Bronchus fibroblast of lung (primary cell): ENCODE data around the gene ACTN1. TPM values are rescaled to one million over a fixed set of nuclear protein-coding genes. Genes with fewer than 3 reads are reported as not detected.

ENCODE experiments used
- total RNA-seq: library from RNA; depleted of rRNA; stranded (reverse); fragments of >200 nt; gene quantifications from 2 replicates; pipeline ENCODE4 v1.2.3, GENCODE V29; 2015

The ACTN1 gene
- total RNA-seq, result 311 and 333 TPM in 2 replicates

DNA sequence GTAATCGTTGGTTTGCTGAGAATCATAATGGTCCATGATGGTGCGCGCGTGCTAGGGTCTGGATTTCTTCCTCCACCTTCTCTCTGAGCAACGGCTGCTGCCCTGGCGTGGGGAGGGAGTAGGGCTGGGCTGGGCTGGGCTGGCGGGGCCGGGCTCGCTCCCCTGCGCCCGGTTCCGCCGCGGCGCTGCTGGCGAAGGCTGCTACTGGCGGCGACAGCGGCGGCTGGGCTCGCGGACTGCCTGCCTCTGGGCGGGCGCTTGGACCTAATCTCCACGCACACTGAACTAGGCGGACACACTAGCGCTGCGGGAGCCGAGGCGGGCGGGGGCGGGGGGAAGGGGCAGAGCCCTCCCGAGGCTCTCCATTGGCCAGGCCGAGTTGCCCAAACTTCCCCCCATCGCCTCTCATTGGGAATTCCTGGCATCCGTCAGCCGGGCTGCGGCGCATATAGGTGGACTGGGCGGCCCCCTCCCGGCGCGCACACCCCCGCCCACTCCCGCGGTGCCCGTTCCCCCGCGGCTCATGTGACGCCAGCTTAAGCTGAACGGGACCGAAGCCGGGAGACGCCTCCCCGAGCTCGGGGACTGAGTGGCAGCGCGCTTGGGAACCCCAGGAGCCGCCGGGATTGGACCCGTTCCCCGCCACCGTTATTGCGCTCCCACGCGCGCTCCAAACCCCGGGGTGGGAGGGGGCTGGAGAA lies at the start of gene ACTN1:
ACTN1 (minus strand) TSS at position 282 of the 701 bp plus-strand sequence; CDS start at position 36, 246 bp downstream.

Other genes with a start within 250 kb of the ACTN1 start
- 58.2 and 71.9 TPM in 2 replicates for gene ZFP36L1, start 186.2 kb downstream of the ACTN1 start, total RNA-seq
- gene DCAF5, start 173.8 kb upstream of the ACTN1 start, total RNA-seq, result 9.2 and 9.9 TPM in 2 replicates
- 17.4 and 21.5 TPM in 2 replicates for gene EXD2, start 212.2 kb upstream of the ACTN1 start, total RNA-seq